Measurements from ENCODE around the gene TGFBR2.

GRCh38 chr3:30605706-30606300, 598 bp upstream of the TGFBR2 start:
- TF ChIP-seq, protein P1, sequence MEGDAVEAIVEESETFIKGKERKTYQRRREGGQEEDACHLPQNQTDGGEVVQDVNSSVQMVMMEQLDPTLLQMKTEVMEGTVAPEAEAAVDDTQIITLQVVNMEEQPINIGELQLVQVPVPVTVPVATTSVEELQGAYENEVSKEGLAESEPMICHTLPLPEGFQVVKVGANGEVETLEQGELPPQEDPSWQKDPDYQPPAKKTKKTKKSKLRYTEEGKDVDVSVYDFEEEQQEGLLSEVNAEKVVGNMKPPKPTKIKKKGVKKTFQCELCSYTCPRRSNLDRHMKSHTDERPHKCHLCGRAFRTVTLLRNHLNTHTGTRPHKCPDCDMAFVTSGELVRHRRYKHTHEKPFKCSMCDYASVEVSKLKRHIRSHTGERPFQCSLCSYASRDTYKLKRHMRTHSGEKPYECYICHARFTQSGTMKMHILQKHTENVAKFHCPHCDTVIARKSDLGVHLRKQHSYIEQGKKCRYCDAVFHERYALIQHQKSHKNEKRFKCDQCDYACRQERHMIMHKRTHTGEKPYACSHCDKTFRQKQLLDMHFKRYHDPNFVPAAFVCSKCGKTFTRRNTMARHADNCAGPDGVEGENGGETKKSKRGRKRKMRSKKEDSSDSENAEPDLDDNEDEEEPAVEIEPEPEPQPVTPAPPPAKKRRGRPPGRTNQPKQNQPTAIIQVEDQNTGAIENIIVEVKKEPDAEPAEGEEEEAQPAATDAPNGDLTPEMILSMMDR (IDR thresholded peaks at IDR 0.05) = no peak
- TF ChIP-seq EP300 (IDR thresholded peaks at IDR 0.05) = no peak
- TF ChIP-seq POLR2A (IDR thresholded peaks at IDR 0.05) = no peak
- no peak for TF ChIP-seq POLR2AphosphoS5 (IDR thresholded peaks at IDR 0.05)
